HUDEP-2 (cell line): Measurements from ENCODE around the gene CCM2L.

Source experiments
- DNase-seq, 76 experiments: peaks; one replicate each; lab custom pipeline; 2025; ENCODE audit not compliant: unreplicated experiment in 76 of 76; lab: John Stamatoyannopoulos, UW

The CCM2L gene

DNA sequence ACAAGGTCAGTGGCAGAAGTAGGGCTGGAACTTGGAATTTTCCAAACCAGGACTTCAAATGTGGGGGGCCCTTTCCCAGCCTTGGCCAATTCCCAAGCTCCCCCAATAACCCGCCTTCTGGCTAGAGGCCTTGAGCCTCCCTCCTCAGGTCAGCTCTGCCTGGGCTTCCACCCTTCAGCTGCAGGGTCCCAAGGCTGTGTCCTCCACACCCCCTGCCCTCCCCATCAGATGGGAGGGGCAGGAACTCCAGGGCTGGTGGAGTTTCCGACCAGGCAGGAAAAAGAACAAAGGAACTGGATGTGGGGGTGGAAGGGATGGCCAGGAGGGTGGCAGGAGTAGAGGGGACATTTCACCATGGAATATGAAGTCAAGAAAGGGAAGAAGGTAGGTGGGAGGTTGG, at the start of gene CCM2L:
Gene CCM2L (plus strand): TSS at position 338 of the 400 bp plus-strand sequence. CDS start 17 bp downstream, at position 355.
- no peak for DNase-seq

DNA sequence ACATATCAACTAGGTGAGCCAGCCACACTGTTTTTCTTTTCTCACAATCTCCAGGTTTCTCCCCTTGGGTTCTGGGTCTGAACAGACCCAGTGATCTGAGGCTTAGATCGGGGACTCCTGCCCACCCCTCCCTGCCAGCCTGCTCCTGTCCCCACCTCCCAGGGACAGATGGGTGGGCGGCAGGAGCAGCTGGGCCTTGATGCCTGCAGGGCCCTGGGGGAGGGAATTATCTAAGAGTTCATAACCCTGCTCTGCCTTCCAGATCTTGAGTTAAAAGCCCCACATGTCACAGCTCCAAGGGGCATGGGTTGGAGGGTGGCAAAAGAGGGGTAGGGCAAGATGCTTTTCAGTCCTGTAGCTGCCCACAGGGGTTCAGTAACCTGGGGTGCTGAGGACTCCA, 47.5 kb upstream of the CCM2L start:
- DNase-seq, result no peak

DNA sequence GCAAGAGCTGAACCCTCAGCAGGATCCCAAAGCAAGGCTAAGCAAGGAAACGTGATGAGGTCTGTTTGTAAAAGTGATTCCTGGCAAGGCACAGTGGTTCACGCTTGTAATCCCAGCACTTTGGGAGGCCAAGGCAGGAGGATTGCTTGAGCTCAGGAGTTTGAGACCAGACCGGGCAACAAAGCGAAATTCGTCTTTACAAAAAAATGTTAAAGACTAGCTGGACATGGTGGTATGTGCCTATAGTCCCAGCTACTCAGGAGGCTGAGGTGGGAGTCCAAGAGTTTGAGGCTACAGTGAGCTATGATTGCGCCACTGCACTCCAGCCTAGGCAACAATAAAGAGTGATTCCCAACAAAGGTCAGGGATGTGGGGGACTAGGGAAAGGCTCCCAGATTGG, 46.3 kb upstream of the CCM2L start:
- DNase-seq, result no peak

DNA sequence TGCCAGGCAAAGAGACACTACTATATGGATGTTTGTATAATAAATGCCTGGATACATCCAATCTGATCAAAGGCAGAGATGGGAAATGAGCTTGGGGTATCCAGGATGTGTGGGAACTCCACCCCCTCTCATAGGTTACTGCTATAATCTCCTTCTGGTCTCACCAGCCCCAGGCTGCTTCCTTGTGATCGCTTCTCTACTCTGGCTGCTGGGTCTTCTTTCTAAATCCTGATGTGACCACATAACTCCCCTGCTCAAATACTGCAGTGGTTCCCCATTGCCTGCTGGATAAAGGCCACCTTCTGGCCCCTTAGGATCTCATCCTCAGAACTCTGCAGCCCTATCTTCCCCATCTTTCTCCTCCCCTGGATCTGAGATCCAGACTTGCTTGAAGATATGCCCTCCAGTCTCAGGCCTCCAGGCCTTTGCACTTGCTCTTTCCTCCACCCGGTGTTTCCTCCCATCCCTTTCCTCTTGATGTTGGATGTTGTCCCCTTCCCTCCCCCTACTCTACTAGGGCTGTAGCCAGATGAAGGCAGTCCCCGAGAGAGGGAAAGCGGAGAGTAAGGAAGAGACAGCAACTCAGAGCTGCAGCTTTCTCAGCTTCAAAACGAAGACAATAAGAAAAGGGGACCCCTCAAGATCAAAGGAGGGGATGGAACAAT, 43.1 kb upstream of the CCM2L start:
- no peak for DNase-seq

DNA sequence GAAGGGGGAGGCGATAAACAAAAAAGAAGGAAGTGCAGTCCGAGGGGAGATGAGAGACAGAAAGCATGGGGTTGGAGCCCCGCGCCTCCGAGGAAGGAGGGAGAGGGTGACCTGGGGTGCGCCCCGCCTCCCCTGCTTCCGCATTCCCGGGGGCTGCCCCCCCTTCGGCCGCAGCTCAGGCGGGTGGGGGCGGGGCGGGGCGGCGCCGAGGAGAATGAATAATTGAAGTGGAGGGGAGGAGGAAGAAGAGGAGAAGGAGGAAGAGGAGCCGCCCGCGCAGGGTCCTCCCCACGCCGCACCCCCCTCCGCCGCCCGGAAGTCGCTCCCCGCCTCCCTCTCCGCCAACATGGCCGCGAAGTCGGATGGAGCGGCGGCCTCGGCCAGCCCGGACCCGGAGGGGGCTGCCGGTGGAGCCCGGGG, 42.4 kb upstream of the CCM2L start, which contains the start of gene XKR7:
Gene XKR7 (plus strand): TSS at position 322 of the 420 bp plus-strand sequence. CDS start 25 bp downstream, at position 347.
- DNase-seq, result peak in 2 of 76 experiments; percentile 19 to 24

DNA sequence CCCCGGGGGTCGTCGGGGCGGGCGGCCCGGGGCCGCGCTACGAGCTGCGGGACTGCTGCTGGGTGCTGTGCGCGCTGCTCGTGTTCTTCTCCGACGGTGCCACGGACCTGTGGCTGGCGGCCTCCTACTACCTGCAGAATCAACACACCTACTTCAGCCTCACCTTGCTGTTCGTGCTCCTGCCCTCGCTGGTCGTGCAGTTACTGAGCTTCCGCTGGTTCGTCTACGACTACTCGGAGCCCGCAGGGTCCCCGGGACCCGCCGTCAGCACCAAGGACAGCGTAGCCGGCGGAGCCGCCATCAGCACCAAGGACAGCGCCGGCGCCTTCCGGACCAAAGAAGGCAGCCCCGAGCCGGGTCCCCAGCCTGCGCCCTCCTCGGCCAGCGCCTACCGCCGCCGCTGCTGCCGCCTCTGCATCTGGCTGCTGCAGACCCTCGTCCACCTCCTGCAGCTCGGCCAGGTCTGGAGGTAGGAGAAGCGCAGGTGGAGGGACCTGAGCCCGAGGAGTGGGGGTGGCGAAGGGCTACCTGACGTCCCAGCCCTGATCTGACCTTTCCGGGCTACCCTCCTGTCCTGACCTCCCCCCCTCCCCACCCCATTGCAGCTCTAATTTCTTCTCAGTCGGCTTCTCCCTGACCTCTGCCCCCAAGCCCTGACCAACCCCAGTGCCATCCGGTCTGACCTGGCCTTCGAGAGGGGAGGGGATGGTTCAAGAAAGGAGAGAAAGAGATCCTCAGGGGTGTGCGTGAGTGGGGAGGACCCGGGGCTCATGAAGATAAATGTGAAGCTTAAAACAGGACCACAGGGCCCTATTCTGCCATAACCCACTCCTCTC, 41.7 kb upstream of the CCM2L start:
- DNase-seq, result peak in 64 of 76 experiments; percentile 5 to 78 (median 53)

DNA sequence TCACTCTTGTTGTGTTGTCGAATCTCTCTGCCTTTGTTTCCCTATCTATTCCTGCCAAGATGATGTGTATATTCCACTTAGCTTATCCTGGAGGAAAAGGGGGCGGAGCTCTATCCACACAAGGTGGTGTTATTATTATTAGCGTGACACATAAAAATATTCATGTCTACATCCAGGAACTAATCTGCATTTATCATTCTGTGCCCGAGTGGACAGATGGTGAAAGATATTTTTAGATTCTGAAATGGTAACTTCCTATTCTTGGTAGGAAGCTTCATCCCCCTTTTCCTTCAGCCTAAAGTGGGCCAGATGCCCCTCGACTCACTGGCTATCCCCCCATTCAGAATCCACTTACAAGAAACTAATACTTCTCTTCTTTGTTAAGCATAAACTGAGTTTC, 40.2 kb upstream of the CCM2L start:
- no peak for DNase-seq

DNA sequence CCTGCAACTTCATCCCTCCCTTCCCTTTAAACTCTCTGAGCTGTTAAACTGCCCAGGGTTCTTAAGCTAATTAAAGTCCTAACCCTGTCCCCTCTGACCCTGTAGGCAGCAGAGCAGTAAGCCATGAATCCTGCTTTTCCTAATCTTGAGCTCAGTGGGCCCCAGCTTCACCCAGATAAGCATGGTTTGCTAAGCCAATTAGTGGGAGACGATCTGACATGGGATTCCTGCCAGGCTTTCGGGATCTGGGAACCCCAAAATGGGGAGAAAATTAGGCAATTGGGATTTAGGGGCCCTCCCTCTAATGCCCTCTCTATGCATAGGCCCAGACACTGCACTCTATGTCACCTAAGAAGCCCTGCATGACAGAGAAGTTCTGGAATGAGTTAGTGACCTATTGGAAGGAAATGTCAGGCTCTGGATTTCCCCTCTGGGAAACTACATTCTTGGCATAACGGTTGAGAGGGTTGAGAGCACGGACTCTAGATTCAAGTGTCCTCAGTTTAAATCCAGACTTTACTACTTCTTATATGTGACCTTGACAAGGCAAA, 37.7 kb upstream of the CCM2L start:
- DNase-seq, result no peak

DNA sequence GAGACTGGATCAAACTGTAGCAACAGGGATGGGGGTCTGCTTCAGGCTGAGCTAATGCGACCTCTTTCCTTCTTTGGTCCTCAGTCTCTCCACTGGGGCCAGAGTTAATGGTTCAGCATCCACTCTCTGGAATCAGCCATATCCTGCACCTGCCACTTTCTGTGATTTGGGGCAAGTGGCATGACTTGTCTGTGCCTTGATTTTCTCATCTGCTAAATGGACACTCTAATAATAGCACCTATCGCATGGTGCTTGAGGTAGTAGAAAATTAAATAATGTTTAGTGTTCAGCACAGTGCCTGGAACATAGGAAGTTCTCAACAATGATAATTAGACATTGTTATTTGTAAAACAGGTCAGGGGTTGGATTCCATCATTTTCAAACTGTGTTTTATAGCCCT, 35.9 kb upstream of the CCM2L start:
- DNase-seq, result no peak

DNA sequence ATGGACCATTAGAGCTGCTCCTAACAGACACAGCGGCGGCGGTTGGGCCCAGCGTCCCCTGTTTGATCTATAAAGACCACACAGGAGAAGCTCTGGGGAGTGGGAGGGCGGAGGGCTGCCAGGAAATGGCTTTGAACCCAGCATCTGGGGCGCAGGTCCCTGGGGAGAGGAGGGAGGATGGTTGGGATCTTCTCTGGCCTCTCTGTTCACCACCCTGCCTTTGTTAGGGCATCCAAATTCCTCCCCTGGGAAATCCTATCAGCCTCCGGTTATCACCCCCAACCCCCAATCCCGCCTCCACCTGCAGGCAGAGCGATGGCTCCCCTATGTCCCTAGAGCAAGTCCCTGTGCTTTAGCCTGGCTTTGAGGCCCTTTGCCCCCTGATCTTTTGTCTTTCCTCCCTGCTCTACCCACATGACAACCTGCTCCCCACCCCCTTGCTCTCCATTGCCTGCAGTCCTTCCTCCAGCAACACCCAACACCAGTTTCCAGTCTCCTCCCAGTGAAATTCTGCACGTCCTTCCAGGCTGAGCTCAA, 35.2 kb upstream of the CCM2L start:
- DNase-seq, result no peak

DNA sequence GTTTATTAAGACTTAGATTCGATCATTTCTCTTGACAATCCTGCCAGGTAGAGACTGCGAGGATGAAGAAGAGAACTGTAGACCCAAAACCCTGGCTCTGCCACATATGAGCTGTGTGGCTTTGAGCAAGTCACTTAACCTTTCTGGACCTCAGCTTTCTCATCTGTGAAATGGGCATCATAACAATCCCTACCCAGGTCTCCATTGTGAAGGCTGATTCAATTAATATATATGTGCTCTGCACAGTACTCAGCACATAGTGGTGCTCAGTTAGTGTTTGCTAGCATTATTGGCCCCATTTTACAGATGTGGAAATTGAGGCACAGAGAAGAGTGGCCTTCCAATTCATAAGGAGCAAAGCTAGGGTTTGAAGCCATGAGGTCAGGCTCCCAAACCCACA, 34.4 kb upstream of the CCM2L start:
- DNase-seq, result no peak

DNA sequence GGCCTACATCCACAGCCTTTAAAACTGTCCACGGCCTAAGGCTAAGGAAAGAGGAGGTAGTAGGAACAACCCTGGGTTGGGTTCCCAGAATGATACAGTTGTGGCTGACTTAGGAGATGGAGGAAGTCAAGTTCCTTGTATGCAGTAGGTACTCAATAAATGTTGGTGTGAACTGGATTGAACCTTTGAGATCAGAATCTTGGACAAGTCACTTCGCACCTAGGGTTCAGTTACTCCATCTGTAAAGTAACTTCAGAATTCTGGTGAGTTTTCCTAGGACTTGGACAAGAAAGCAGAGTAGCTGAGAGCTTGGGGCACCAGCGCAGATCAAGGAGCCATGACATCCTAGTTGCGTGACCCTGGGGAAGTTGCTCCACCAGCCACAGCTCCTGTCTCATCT, 33.2 kb upstream of the CCM2L start:
- no peak for DNase-seq

DNA sequence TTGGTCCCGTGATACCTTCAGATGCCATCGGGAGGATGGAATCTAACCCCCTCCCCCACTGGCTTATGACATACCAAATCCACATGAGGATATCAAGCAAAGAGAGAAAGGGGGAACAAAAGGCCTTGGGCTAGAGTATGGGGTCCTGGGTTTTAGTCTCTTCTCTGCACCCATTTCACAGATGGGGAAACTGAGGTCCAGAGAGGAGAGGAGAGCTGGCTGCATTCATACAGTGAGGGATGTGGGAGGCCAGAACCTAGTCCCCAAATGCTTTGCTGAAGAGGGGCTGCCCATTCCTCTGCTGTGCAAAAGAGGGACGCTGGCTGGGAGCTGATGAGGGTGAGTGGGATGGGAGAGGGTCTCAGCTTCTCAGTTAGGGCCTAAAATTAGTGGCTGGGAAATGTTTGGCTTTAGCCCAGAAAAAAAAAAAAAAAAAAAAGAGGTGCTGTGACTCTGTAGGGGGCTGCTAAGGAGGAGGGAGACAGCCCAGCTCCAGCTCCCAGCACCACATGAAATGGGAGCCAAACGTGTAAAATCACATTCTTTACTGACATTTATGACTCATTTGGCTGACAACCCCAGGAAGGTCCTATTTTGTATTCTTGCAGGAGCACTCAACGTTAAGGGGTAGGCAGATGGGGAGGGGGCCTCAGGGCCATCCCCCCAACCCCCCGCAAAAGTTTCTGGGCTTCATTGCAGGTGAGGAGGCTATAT, 30.4 kb upstream of the CCM2L start:
- DNase-seq, result no peak

DNA sequence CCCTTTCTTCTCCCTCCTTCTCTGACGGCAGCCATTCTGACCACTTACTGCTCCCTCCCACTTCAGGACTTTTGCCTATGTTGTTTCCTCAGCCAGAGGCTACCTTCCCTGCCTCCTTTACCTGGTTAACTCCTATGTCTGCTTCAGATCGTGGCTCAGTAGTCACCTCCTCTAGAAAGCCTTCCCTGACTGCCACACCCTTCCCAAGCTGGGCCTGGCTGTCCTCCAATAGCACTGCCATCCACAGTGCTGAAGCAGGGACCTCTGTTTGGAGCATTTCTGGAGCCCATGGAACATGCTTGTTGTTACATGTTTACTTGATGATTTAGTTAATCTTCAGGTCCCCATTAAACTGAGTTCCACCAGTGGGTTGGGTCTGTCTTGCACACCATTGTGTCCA, 28.5 kb upstream of the CCM2L start:
- DNase-seq, result no peak

DNA sequence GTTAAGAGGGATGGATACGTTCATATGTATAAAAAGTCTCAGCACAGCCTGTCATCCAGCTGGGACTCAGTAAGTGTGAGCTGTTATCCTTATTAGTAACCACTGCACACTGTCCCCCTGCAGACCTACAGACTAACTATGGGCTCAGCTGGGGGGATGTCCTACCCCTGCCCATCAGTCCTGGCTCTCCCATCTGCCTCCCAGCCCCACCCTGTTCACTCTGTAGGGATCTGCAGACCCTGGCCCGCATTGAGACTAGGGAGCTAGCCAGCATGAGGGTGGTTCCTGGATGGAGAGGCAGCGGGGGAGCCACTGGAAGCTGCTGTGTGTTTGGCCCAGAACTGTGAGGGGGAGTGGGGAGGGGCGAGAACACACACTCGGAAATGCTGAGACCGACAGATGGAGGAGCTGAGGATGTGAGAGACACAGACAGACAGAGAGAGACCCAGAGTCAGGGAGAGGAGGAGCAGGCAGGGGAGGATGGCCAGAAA, 25.2 kb upstream of the CCM2L start:
- no peak for DNase-seq

DNA sequence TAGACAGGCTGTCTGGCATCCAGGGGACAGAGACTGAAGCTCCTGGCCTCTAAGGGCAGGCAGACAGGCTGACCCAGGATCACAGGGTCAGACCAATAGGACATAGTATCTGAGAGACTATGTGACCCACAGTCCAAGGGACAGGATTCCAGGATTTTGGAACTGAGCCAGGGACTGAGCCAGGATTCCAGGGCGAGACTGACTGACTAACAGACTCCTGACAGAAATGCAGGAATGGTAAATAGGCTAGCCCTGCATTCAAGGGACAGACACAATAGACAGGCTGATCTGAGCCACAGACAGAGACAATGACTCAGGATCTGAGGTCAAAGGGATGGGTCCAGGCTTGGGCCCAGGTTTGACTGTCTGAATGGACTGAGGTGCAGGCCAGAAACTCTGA, 22.5 kb upstream of the CCM2L start:
- no peak for DNase-seq

DNA sequence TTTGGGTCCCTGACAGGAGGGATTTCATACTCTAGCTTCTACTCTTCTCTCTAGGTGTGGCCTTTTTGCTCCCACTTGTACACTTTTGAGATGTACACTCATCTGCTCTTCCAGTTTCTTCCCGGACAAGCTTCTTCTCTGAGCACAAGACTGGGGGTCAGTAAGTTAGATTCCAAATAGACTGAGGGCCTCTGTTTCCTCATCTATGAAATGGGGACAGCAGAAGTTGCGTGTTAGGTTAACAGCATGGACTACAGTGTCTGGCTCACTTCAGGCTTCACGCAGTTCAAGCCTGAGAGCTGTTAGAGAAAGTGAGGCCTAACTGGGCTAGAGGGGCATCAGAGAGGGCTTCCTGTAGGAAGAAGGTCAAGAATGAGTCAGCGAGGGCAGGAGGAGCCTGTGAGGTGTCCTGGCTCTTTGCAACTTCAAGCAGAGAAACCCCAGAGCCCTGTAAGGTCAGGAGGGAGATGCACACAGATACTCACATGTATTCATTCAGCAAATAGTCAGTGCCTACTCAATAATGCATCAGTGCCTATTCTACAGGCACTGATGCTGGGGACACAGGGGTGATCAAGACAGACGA, 21.7 kb upstream of the CCM2L start:
- no peak for DNase-seq

DNA sequence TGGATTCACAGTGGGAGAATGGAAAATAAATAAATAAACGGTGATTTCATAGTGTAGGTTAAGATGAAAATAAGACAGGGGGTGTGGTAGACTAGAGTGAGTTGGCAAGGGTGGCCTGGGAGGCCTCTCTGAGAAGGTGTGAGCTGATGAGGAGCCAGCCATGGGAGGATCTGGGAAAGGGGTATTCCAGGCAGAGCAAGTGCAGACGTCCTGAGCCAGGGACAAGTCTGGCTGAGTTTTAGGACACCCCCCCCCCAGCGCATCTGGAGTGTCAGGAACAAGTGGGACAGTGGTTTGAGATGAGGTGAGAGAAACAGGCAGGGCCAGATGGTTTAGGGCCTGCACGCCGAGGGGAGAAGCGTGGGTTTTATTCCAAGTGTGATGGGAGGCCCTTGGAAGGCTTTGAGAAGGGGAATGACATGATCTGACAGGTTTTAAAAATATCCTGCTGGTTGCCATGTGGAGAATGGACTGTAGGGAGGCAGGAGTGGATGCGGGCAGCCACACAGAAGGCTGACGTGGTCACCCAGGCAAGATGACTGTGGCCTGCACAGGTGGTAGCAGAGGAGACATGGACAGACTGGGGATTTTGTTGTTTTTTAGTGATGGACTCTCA, 21.1 kb upstream of the CCM2L start:
- no peak for DNase-seq

DNA sequence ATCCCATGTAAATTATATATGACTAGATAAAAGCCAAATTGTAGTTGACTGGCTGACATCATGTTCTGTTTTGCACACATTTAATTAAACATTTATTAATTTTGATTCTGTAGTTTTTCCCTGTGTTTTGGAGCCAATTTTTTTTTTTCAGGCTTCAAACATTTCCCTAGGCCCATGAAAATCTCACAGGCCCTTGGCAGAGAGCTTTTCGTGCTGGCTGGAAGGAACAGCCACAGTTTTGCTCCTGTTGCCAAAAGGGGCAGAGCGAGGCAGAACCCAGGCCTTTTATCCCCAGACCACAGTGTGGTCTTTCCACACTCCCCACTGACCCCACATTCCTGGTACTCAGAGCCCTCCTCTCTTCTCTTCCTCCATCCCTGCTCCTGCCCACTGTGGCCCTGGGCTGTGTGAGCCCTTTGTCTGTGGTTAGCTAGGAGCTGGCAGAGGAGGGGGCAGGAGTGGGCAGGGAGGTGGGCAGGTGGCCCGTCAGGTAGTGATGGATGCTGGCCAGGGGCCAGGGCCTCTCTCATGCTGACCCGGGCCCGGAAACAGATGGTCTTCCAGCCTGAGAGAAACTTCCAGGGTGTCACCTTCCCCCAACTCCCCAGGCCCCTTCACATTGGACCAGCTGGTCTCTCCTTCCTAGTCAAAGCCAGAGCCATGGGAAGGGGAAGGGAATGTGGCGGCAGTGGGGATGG, 19.4 kb upstream of the CCM2L start:
- no peak for DNase-seq
